Natural killer cell (primary cell): ENCODE measurements around the gene CCDC86. TPM values are rescaled to one million over a fixed set of nuclear protein-coding genes. Genes with fewer than 3 reads are reported as not detected.

ENCODE experiments used
- ATAC-seq, 3 donors: fragments of 150-1000 bp in 2 of 3; fragments of 200-7000 bp in 1 of 3; cut with Tn5 transposase; 1 replicate in 1 of 3; 2 replicates in 2 of 3; pipeline ENCODE4 v1.10.0; 2021; ENCODE audit warnings: mild to moderate bottlenecking in 2 of 3, moderate library complexity in 2 of 3
- DNase-seq, 2 donors: peaks; one replicate each; pipeline versions ENCODE4 v3.0.0 to v3.0.0-alpha.2; 2013 to 2021; ENCODE audit warnings: mixed read lengths in 1 of 2
- H3K27ac ChIP-seq: one replicate; pipeline ENCODE4 v1.5.1; 2013; ENCODE audit warnings: mild to moderate bottlenecking, low read length
- H3K27me3 ChIP-seq: one replicate; pipeline ENCODE4 v1.6.1; 2013; ENCODE audit warnings: low read length; ENCODE audit not compliant: control insufficient read depth, insufficient read depth
- H3K36me3 ChIP-seq: one replicate; pipeline ENCODE4 v1.6.1; 2013; ENCODE audit warnings: low read length; ENCODE audit not compliant: control insufficient read depth, insufficient read depth
- H3K4me1 ChIP-seq: one replicate; pipeline ENCODE4 v1.6.1; 2013; ENCODE audit warnings: low read length; ENCODE audit not compliant: control insufficient read depth, insufficient read depth
- H3K4me3 ChIP-seq: one replicate; pipeline ENCODE4 v1.5.1; 2013; ENCODE audit warnings: low read length
- H3K9me3 ChIP-seq: one replicate; pipeline ENCODE4 v1.6.1; 2013; ENCODE audit warnings: low read length; ENCODE audit not compliant: control insufficient read depth, insufficient read depth
- H3K27ac Mint-ChIP-seq, 2 donors: one replicate each; pipeline ENCODE4 v1.8.0; 2022; ENCODE audit warnings: mild to moderate bottlenecking in 2 of 2, mixed read lengths in 2 of 2, moderate library complexity in 1 of 2
- H3K27me3 Mint-ChIP-seq, 2 donors: one replicate each; pipeline ENCODE4 v1.8.0; 2022; ENCODE audit warnings: low read depth in 2 of 2, mixed read lengths in 2 of 2
- H3K36me3 Mint-ChIP-seq: one replicate; pipeline ENCODE4 v1.8.0; 2022; ENCODE audit warnings: mixed read lengths
- H3K4me1 Mint-ChIP-seq, 2 donors: one replicate each; pipeline ENCODE4 v1.8.0; 2022; ENCODE audit warnings: mixed read lengths in 2 of 2
- H3K4me3 Mint-ChIP-seq: one replicate; pipeline ENCODE4 v1.8.0; 2022; ENCODE audit warnings: mild to moderate bottlenecking, moderate library complexity, mixed read lengths
- H3K9me3 Mint-ChIP-seq, 2 donors: one replicate each; pipeline ENCODE4 v1.8.0; 2022; ENCODE audit warnings: mixed read lengths in 2 of 2
- WGBS: methylation state at CpG from one replicate; pipeline ENCODE4 v1.1.7; 2013; ENCODE audit warnings: missing lambda C conversion rate; ENCODE audit not compliant: insufficient coverage; 5-methylcytosine and 5-hydroxymethylcytosine counted together
- intact Hi-C: fragments of 100-400 bp; cut with micrococcal nuclease; formaldehyde crosslinking; loops from one replicate; pipeline ENCODE4 v1.14.2; 2022
- total RNA-seq, 4 donors: library from RNA; stranded (reverse); fragments of 120-200 nt in 1 of 4; gene quantifications; one replicate each; pipeline versions ENCODE4 v1.2.3 to v1.2.4, GENCODE V29; 2013 to 2022
- TF ChIP-seq, protein P1 (sequence below): fragments of 200-600 bp; IDR thresholded peaks from one replicate; pipeline ENCODE4 v1.8.0; 2022; ENCODE audit warnings: antibody characterized with exemption

CCDC86 gene
- total RNA-seq, 3 donors from 2014 or later (not counting 1 experiment from before 2014, with no cell fraction given) = 10.6 to 12.5 (median 10.7) TPM

DNA sequence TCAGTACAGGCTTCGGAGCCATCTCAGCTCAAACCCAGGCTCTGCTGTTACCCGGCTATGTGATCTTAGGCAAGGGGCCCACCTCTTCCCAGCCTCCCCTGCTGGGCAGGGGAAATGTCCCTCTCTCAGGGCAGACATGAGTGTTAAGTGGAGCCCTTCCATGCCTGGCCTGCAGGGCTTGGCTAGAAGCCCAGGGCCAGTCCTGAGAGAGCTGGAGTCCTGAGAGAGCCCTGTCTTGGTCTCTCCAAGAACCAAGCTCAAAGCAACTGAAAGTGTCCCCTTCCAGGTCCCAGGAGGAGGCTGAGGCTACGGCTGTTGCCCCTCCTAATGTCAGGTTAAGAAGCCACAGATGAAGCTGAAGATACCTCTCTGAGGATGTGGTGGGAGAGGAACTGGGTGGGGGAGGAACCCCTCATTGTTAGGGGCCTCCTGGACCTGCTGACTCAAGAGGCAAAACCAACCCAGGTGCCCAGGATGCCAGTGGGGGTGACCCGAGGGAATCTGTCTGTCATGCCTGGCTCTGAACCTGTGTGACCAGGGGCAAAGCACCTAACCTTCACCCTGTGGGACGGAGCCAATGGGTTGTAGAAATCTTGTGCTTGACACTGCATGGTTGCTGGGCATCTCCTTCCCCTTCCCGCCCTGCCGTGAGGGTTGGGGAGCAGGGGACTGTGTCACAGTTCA, 29.6 kb downstream of the CCDC86 start:
- H3K4me3 ChIP-seq = no peak overlapping the region

DNA sequence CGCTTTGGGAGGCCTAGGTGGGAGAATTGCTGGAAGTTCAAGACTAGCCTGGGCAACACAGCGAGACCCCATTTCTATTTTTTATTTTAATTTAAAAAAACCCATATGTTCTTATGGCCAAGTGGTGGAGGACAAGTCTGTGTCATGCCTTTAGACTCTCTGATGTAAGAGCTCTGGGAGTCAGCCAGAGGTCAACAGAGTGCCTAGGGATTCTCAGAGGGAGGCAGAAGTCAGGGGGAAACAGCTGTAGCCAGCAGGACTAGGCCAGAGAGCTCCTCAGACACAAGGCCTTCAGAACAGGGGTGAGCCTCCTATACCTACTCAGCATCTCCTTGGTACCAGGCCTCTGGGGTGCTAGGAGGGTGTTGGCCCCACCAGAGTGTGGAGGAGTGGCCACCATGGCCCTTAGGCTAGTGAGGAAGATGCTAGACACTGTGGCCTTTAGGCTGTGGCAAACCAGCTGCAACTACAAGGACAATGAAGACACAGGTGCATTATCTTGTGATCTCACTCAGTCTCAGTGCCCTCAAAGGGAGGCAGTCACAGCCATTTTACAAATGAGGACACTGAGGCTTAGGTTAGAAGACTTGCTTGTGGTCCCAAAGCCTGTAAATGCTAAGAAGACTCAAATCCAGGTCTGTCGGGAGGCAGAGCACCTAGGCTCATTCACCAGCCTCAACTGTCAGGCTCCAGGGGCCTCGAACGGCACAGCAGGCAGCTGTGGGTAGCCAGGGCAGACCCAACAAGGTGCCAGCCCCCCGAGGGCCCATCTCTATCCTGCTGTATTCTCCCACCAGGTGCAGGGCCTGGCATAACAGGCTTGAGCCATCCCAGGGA, 30.4 kb downstream of the CCDC86 start:
- peaks cover 0 to 4% of the 10 kb centered on the region in 2 donors for H3K4me1 Mint-ChIP-seq
- Histone ChIP-seq H3K27me3 (no peaks in the 10 kb centered on the region), H3K4me1 (peaks cover 9% of the 10 kb centered on the region), H3K36me3 (no peaks in the 10 kb centered on the region), H3K9me3 (no peaks in the 10 kb centered on the region), H3K4me3 (no peak overlapping the region), H3K27ac (no peak overlapping the region)
- no peaks in the 10 kb centered on the region for H3K36me3 Mint-ChIP-seq
- H3K9me3 Mint-ChIP-seq = no peaks in the 10 kb centered on the region
- ATAC-seq = no peak
- no peak for DNase-seq
- H3K27me3 Mint-ChIP-seq = peaks cover 0 to 4% of the 10 kb centered on the region in 2 donors
- H3K27ac Mint-ChIP-seq = no peak overlapping the region
- intact Hi-C loops = no loop called here
- H3K4me3 Mint-ChIP-seq = no peak overlapping the region
- 88% methylated on average over 5 of the region's 6 CpGs for WGBS
- TF ChIP-seq, protein P1, sequence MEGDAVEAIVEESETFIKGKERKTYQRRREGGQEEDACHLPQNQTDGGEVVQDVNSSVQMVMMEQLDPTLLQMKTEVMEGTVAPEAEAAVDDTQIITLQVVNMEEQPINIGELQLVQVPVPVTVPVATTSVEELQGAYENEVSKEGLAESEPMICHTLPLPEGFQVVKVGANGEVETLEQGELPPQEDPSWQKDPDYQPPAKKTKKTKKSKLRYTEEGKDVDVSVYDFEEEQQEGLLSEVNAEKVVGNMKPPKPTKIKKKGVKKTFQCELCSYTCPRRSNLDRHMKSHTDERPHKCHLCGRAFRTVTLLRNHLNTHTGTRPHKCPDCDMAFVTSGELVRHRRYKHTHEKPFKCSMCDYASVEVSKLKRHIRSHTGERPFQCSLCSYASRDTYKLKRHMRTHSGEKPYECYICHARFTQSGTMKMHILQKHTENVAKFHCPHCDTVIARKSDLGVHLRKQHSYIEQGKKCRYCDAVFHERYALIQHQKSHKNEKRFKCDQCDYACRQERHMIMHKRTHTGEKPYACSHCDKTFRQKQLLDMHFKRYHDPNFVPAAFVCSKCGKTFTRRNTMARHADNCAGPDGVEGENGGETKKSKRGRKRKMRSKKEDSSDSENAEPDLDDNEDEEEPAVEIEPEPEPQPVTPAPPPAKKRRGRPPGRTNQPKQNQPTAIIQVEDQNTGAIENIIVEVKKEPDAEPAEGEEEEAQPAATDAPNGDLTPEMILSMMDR = no peak

More for the DNA sequence above, 29.6 kb downstream of the CCDC86 start:
- TF ChIP-seq, protein P1 = no peak
- intact Hi-C loops = no loop called here
- 60% methylated on average over 7 of the region's 7 CpGs for WGBS
- Mint-ChIP-seq H3K9me3 (no peaks in the 10 kb centered on the region), H3K27me3 (peaks cover 0 to 4% of the 10 kb centered on the region in 2 donors), H3K4me3 (no peak overlapping the region), H3K36me3 (no peaks in the 10 kb centered on the region), H3K4me1 (peaks cover 0 to 4% of the 10 kb centered on the region in 2 donors), H3K27ac (no peak overlapping the region)
- Histone ChIP-seq H3K4me1 (peaks cover 9% of the 10 kb centered on the region), H3K36me3 (no peaks in the 10 kb centered on the region), H3K27me3 (no peaks in the 10 kb centered on the region), H3K27ac (no peak overlapping the region), H3K9me3 (no peaks in the 10 kb centered on the region)
- ATAC-seq = no peak
- peak in 1 of 2 donors; percentile 12 for DNase-seq

DNA sequence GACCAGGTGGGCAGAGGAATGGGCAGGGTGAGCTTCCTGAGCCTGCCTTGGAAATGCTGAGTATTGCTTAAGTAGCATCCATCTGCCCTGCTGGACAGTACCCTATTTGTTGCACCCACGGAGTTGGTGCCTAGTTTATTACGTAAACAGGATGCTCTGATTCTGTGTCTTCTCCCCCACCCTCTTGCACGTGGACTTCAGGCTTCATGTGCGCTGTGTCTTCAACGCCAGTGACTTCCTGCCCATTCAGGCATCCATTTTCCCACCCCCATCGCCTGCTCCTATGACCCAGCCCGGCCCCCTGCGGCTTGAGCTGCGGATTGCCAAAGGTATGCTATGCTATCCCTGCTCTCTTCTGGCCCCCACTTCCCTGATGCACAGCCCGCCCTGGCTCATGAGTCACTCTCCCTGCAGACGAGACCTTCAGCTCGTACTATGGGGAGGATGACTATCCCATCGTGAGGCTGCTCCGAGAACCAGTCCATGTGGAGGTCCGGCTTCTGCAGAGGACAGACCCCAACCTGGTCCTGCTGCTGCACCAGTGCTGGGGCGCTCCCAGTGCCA, 31.1 kb downstream of the CCDC86 start:
- peaks cover 9% of the 10 kb centered on the region for H3K4me1 ChIP-seq
- WGBS = 78% methylated on average over 16 of the region's 16 CpGs
- no peaks in the 10 kb centered on the region for H3K9me3 Mint-ChIP-seq
- no peak overlapping the region for H3K27ac Mint-ChIP-seq
- H3K36me3 ChIP-seq = no peaks in the 10 kb centered on the region
- H3K9me3 ChIP-seq = no peaks in the 10 kb centered on the region
- no peaks in the 10 kb centered on the region for H3K27me3 ChIP-seq
- peaks cover 0 to 4% of the 10 kb centered on the region in 2 donors for H3K4me1 Mint-ChIP-seq
- no peak overlapping the region for H3K27ac ChIP-seq
- peaks cover 5% of the 10 kb centered on the region for H3K36me3 Mint-ChIP-seq
- intact Hi-C loops = no loop called here
- DNase-seq (peak in 1 of 2 donors; percentile 32), ATAC-seq (no peak)
- H3K4me3 Mint-ChIP-seq = no peak overlapping the region
- H3K4me3 ChIP-seq = no peak overlapping the region
- H3K27me3 Mint-ChIP-seq = peaks cover 0 to 4% of the 10 kb centered on the region in 2 donors
- TF ChIP-seq, protein P1 = no peak
